HG03342 (cell line): ENCODE data around the gene ZCCHC24.

Source experiments
- ATAC-seq: cut with Tn5 transposase; IDR thresholded peaks from one replicate; pipeline ENCODE4 v1.9.1; 2021; ENCODE audit warnings: mild to moderate bottlenecking, moderate library complexity; ENCODE audit not compliant: unreplicated experiment

Gene ZCCHC24

GRCh38 chr10:79375321-79376077, 69.9 kb downstream of the ZCCHC24 start:
- no peak for ATAC-seq

GRCh38 chr10:79374312-79375191, 70.9 kb downstream of the ZCCHC24 start:
- no peak for ATAC-seq

- ATAC-seq: no peak
These were observed 72.6 kb downstream of the ZCCHC24 start for GRCh38 chr10:79372871-79373270.

GRCh38 chr10:79367426-79368189, 77.8 kb downstream of the ZCCHC24 start:
- ATAC-seq: no peak

GRCh38 chr10:79361726-79362397, 83.6 kb downstream of the ZCCHC24 start:
- ATAC-seq: no peak

GRCh38 chr10:79360499-79361342, 84.7 kb downstream of the ZCCHC24 start:
- ATAC-seq: no peak

- ATAC-seq: no peak
These were observed 85.5 kb downstream of the ZCCHC24 start for GRCh38 chr10:79359816-79360498.

- ATAC-seq: no peak
These were observed 86.6 kb downstream of the ZCCHC24 start for GRCh38 chr10:79358811-79359210.

GRCh38 chr10:79357180-79357579, 88.2 kb downstream of the ZCCHC24 start:
- no peak for ATAC-seq

- no peak for ATAC-seq
These were observed 89.3 kb downstream of the ZCCHC24 start for GRCh38 chr10:79356104-79356503.

- ATAC-seq: no peak
These were observed 89.9 kb downstream of the ZCCHC24 start for GRCh38 chr10:79355420-79356017.

- no peak for ATAC-seq
These were observed 90.8 kb downstream of the ZCCHC24 start for GRCh38 chr10:79354615-79355014.

GRCh38 chr10:79354141-79354540, 91.3 kb downstream of the ZCCHC24 start:
- ATAC-seq: no peak

- no peak for ATAC-seq
These were observed 91.7 kb downstream of the ZCCHC24 start for GRCh38 chr10:79353726-79354125.

GRCh38 chr10:79353000-79353406, 92.4 kb downstream of the ZCCHC24 start:
- no peak for ATAC-seq

GRCh38 chr10:79352035-79352877, 93.2 kb downstream of the ZCCHC24 start:
- no peak for ATAC-seq

GRCh38 chr10:79351332-79351731, 94.1 kb downstream of the ZCCHC24 start:
- no peak for ATAC-seq
